ENCODE data around the gene TSSK3.

GRCh38 chr1:32336963-32337675, 25.2 kb upstream of the TSSK3 start:
- TF ChIP-seq POLR2A (IDR thresholded peaks at IDR 0.05) (no peak), CTCF (IDR thresholded peaks at IDR 0.05) (no peak)

All from Peyer's patch (tissue), 4 donors.